Mucosa of descending colon (tissue), 3 donors: Measurements from ENCODE around the gene CPEB4. TPM values are rescaled to one million over a fixed set of nuclear protein-coding genes. Genes with fewer than 3 reads are reported as not detected.

Experiments used
- ATAC-seq: fragments of 200-7000 bp; cut with Tn5 transposase; one replicate; pipeline ENCODE4 v1.9.1; 2020; ENCODE audit warnings: mild to moderate bottlenecking, moderate library complexity
- DNase-seq, 3 donors: peaks; one replicate each; pipeline ENCODE4 v3.0.0-alpha.2; 2020
- H3K36me3 ChIP-seq: fragments of 200-600 bp; one replicate; pipeline ENCODE4 v1.8.0; 2021; ENCODE audit warnings: low read depth, mild to moderate bottlenecking
- H3K4me1 ChIP-seq: fragments of 200-600 bp; one replicate; pipeline ENCODE4 v1.8.0; 2021; ENCODE audit warnings: low read depth, mild to moderate bottlenecking
- H3K4me3 ChIP-seq: fragments of 200-600 bp; one replicate; pipeline ENCODE4 v1.8.0; 2021; ENCODE audit warnings: mild to moderate bottlenecking
- H3K9me3 ChIP-seq: fragments of 200-600 bp; one replicate; pipeline ENCODE4 v1.8.0; 2021; ENCODE audit warnings: mild to moderate bottlenecking
- intact Hi-C, 2 donors: fragments of 100-400 bp; cut with DNase I in 1 of 2; cut with micrococcal nuclease in 1 of 2; formaldehyde crosslinking; loops; one replicate each; pipeline versions ENCODE4 v1.11.0 to v1.11.1; 2022; cut with DNase I, micrococcal nuclease
- total RNA-seq, 3 donors: library from RNA; stranded (reverse); fragmentation: NEBNext Ultra II Directional in 2 of 3; extraction: Animal tissue kit (Norgen Biotek cat#: 25700) in 2 of 3; gene quantifications; one replicate each; pipeline versions ENCODE4 v1.2.1 to v1.2.4, GENCODE V29; 2021 to 2023
- TF ChIP-seq, protein P1 (sequence below): fragments of 200-600 bp; IDR thresholded peaks from one replicate; pipeline ENCODE4 v1.8.0; 2022; ENCODE audit warnings: antibody characterized with exemption, mild to moderate bottlenecking
- donor health status: DM: no; HTN: no; CAD: no; lungs with moderate emphysema.
- donor health status: DM: no; HTN: no; CAD: no.
- donor health status: DM: no; HTN: yes; CAD: no.

The CPEB4 gene
- total RNA-seq, 3 donors from 2014 or later = 31.8 to 51.3 (median 32.1) TPM

DNA sequence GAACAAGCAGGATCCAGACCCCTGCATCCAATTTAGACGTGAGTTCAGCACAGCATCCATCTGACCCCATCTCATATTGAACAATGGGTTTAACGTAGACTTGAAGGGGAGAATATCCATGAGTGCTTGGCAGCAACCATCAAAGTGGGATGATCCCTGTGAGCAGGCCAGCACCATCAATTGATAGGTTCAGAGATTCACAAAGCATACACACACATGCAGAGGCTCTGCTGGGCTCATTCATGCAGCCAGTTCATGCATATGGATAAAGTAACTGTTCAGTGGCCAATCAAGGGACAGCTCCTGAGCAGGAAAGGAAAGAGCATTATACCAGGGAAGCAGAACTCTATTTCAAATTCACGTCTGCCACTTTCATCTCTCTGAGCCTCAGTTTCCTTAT is 24.8 kb upstream of the CPEB4 start:
- Histone ChIP-seq H3K9me3 (no peaks in the 10 kb centered on the region), H3K4me1 (peaks cover 19% of the 10 kb centered on the region), H3K4me3 (no peak overlapping the region), H3K36me3 (no peaks in the 10 kb centered on the region)
- intact Hi-C loops = no loop called here
- DNase-seq (no peak), ATAC-seq (no peak)
- TF ChIP-seq, protein P1, sequence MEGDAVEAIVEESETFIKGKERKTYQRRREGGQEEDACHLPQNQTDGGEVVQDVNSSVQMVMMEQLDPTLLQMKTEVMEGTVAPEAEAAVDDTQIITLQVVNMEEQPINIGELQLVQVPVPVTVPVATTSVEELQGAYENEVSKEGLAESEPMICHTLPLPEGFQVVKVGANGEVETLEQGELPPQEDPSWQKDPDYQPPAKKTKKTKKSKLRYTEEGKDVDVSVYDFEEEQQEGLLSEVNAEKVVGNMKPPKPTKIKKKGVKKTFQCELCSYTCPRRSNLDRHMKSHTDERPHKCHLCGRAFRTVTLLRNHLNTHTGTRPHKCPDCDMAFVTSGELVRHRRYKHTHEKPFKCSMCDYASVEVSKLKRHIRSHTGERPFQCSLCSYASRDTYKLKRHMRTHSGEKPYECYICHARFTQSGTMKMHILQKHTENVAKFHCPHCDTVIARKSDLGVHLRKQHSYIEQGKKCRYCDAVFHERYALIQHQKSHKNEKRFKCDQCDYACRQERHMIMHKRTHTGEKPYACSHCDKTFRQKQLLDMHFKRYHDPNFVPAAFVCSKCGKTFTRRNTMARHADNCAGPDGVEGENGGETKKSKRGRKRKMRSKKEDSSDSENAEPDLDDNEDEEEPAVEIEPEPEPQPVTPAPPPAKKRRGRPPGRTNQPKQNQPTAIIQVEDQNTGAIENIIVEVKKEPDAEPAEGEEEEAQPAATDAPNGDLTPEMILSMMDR = no peak

GRCh38 chr5:173864126-173865050 is 23.8 kb upstream of the CPEB4 start:
- peak; percentile 85 for ATAC-seq
- H3K4me1 ChIP-seq = peaks cover 13% of the 10 kb centered on the region
- intact Hi-C loops = no loop called here
- TF ChIP-seq, protein P1 = no peak
- peak; percentile 68 to 76 (median 74) for DNase-seq
- no peaks in the 10 kb centered on the region for H3K36me3 ChIP-seq
- no peaks in the 10 kb centered on the region for H3K9me3 ChIP-seq
- no peak overlapping the region for H3K4me3 ChIP-seq

- DNase-seq (no peak), ATAC-seq (no peak)
- peaks cover 9% of the 10 kb centered on the region for H3K4me1 ChIP-seq
- TF ChIP-seq, protein P1 = no peak
- intact Hi-C loops = no loop called here
- no peaks in the 10 kb centered on the region for H3K9me3 ChIP-seq
- no peak overlapping the region for H3K4me3 ChIP-seq
- H3K36me3 ChIP-seq = no peaks in the 10 kb centered on the region
Measured at GRCh38 chr5:173866243-173866857, 21.8 kb upstream of the CPEB4 start.

GRCh38 chr5:173866858-173867679 is 21.1 kb upstream of the CPEB4 start:
- Histone ChIP-seq H3K36me3 (no peaks in the 10 kb centered on the region), H3K9me3 (no peaks in the 10 kb centered on the region), H3K4me3 (no peak overlapping the region), H3K4me1 (peaks cover 9% of the 10 kb centered on the region)
- TF ChIP-seq, protein P1 = no peak
- no peak for DNase-seq
- no peak for ATAC-seq
- intact Hi-C loops = no loop called here

GRCh38 chr5:173868096-173868880 is 19.9 kb upstream of the CPEB4 start:
- TF ChIP-seq, protein P1 = no peak
- no peak for DNase-seq
- peak; percentile 37 for ATAC-seq
- intact Hi-C loops = no loop called here
- Histone ChIP-seq H3K36me3 (no peaks in the 10 kb centered on the region), H3K4me1 (peaks cover 9% of the 10 kb centered on the region), H3K9me3 (no peaks in the 10 kb centered on the region), H3K4me3 (no peak overlapping the region)
